K562 (cell line): Measurements from ENCODE around the gene EFNA5. TPM values are rescaled to one million over a fixed set of nuclear protein-coding genes. Genes with fewer than 3 reads are reported as not detected.

ENCODE experiments used
- ATAC-seq: fragments of 200-7000 bp; cut with Tn5 transposase; 3 replicates; pipeline ENCODE4 v1.9.1; 2020; ENCODE audit warnings: moderate library complexity
- BruUV-seq: library from RNA; stranded (reverse); fragments of 400-500 nt; replicated peaks from 2 replicates; lab custom pipeline; 2021; lab: Mats Ljungman, UMichigan
- CTCF ChIA-PET: fragments of 300-600 bp; formaldehyde crosslinking; extraction: SDS; loops from one replicate; lab custom pipeline; 2021; ENCODE audit warnings: low intra/inter-chr PET ratio; lab: Yijun Ruan, JAX
- POLR2A ChIA-PET: fragments of 300-600, 350-650 bp; sonication (Branson Sonifier 250); formaldehyde crosslinking; extraction: SDS; loops from one replicate; lab custom pipeline; 2021; ENCODE audit warnings: antibody characterized with exemption, inconsistent platforms; lab: Yijun Ruan, JAX
- DNase-seq, 4 experiments: peaks; one replicate each; pipeline versions ENCODE4 v3.0.0 to v3.0.0-alpha.2; 2011 to 2018; ENCODE audit warnings: low spot score in 3 of 4, mixed read lengths in 3 of 4; ENCODE audit errors: extremely low read depth in 1 of 4
- FAIRE-seq: peaks from 2 replicates; lab custom pipeline; 2011; peaks lifted over from hg19 to GRCh38; lab: Jason Lieb, UNC
- H2AFZ ChIP-seq: 2 replicates; pipeline ENCODE4 v1.6.0; 2011; ENCODE audit warnings: low read depth, low read length, control low read depth, inconsistent platforms
- H3K27ac ChIP-seq: fragments of 200-600 bp; 3 replicates; pipeline ENCODE4 v1.8.0; 2011; ENCODE audit warnings: low read depth, mild to moderate bottlenecking, control low read depth, inconsistent platforms, low read length, moderate library complexity, mixed read lengths; ENCODE audit errors: extremely low read depth
- H3K27me3 ChIP-seq, 2 experiments: fragments of 300-600 bp in 1 of 2; 2 replicates in 1 of 2; 3 replicates in 1 of 2; pipeline versions ENCODE4 v1.6.0 to v1.8.0; 2011; ENCODE audit warnings: inconsistent platforms in 2 of 2, low read length in 2 of 2, mild to moderate bottlenecking in 1 of 2, mixed read lengths in 1 of 2, moderate library complexity in 1 of 2; ENCODE audit not compliant: control insufficient read depth in 2 of 2, insufficient read depth in 2 of 2
- H3K36me3 ChIP-seq: fragments of 300-600 bp; 3 replicates; pipeline ENCODE4 v1.8.0; 2011; ENCODE audit warnings: mild to moderate bottlenecking, low read length, inconsistent platforms; ENCODE audit not compliant: control insufficient read depth, insufficient read depth
- H3K4me1 ChIP-seq, 2 experiments: fragments of 200-600 bp in 1 of 2; replicated peaks in 1 of 2; 2 replicates in 1 of 2; 3 replicates in 1 of 2; pipeline versions ENCODE4 v1.5.1 to v1.8.0; 2011; ENCODE audit warnings: inconsistent platforms in 2 of 2, low read length in 2 of 2, mild to moderate bottlenecking in 1 of 2, mixed read lengths in 1 of 2, moderate library complexity in 1 of 2; ENCODE audit not compliant: control insufficient read depth in 2 of 2, insufficient read depth in 2 of 2
- H3K4me2 ChIP-seq: 2 replicates; pipeline ENCODE4 v1.6.1; 2011; ENCODE audit warnings: low read length, control low read depth, inconsistent platforms, mixed read lengths; ENCODE audit not compliant: insufficient read depth
- H3K4me3 ChIP-seq: fragments of 200-600 bp; sonication (generic), shearing (Covaris generic); 2 replicates; pipeline ENCODE4 v1.5.1; 2016; ENCODE audit warnings: control low read depth, inconsistent platforms
- H3K79me2 ChIP-seq: fragments of 200-600 bp; 3 replicates; pipeline ENCODE4 v1.8.0; 2011; ENCODE audit warnings: low read length, inconsistent platforms; ENCODE audit not compliant: control insufficient read depth, insufficient read depth
- H3K9ac ChIP-seq, 2 experiments: 2 replicates each; pipeline versions ENCODE4 v1.6.0 to v1.6.1; 2011; ENCODE audit warnings: low read depth in 2 of 2, low read length in 2 of 2, control low read depth in 1 of 2, inconsistent platforms in 1 of 2, mild to moderate bottlenecking in 1 of 2, mixed read lengths in 1 of 2; ENCODE audit not compliant: insufficient read depth in 1 of 2
- H3K9me1 ChIP-seq: one replicate; pipeline ENCODE4 v1.6.0; 2011; ENCODE audit warnings: inconsistent platforms, mild to moderate bottlenecking, low read length, moderate library complexity; ENCODE audit not compliant: control insufficient read depth, insufficient read depth
- H3K9me3 ChIP-seq: replicated peaks from 2 replicates; pipeline ENCODE4 v1.5.1; 2011; ENCODE audit warnings: low read depth, low read length, inconsistent platforms; ENCODE audit not compliant: control insufficient read depth, insufficient read depth
- H4K20me1 ChIP-seq: replicated peaks from 2 replicates; pipeline ENCODE4 v1.6.1; 2011; ENCODE audit warnings: low read length, inconsistent platforms, mixed read lengths; ENCODE audit not compliant: control insufficient read depth, insufficient read depth
- SIN3A ChIP-seq, 2 experiments: fragments of 150-350 bp in 1 of 2; IDR thresholded peaks; 2 replicates each; pipeline ENCODE4 v1.6.1; 2011 to 2016; ENCODE audit warnings: borderline replicate concordance in 2 of 2, low read depth in 2 of 2, low read length in 2 of 2, mild to moderate bottlenecking in 2 of 2, moderate library complexity in 2 of 2; ENCODE audit not compliant: control insufficient read depth in 1 of 2
- U2AF2 ChIP-seq: fragments of 200-400 bp; formaldehyde crosslinking; optimal IDR thresholded peaks from 2 replicates; pipeline ENCODE3; 2017; ENCODE audit warnings: low read depth, mild to moderate bottlenecking, low read length
- XRCC3 ChIP-seq: fragments of 450-650 bp; IDR thresholded peaks from 2 replicates; pipeline ENCODE4 v1.6.1; 2017; ENCODE audit warnings: mild to moderate bottlenecking, moderate library complexity
- WGBS: fragments of 100-300 bp; shearing (Covaris generic); methylation state at CpG from one replicate; pipeline ENCODE4 v1.1.6; 2016; ENCODE audit warnings: low coverage, mixed read lengths; ENCODE audit not compliant: insufficient coverage; ENCODE audit errors: missing lambda C conversion rate; 5-methylcytosine and 5-hydroxymethylcytosine counted together
- in situ Hi-C: fragments of 300-500 bp; cut with MboI; formaldehyde crosslinking; loops from 4 replicates; pipeline ENCODE4 v1.15.0; 2018; ENCODE audit warnings: inconsistent platforms, mixed read lengths
- intact Hi-C: fragments of 100-400 bp; cut with micrococcal nuclease; formaldehyde crosslinking; loops from 2 replicates; pipeline ENCODE4 v1.14.2; 2022
- polyA plus RNA-seq, 8 experiments: library from polyadenylated mRNA; depleted of rRNA in 4 of 8; stranded (reverse) in 5 of 8; unstranded in 3 of 8; fragments of >200 nt; fragmentation: Nextera tagmentation in 2 of 8; fragmentation: Illumina TruSeq in 1 of 8; extraction: Ambion mirVana in 2 of 8; extraction: Trizol in 1 of 8; gene quantifications; 2 replicates each; pipeline versions ENCODE4 v1.2.1 to v1.2.3, GENCODE V29; 2011 to 2014; ENCODE audit warnings: inconsistent platforms in 1 of 8, missing spikeins in 1 of 8
- total RNA-seq, 7 experiments: library from RNA; depleted of rRNA in 6 of 7; stranded (reverse); fragments of >200 nt in 6 of 7; fragmentation: Illumina TruSeq in 2 of 7; extraction: Trizol in 2 of 7; gene quantifications; 2 replicates each; pipeline versions ENCODE4 v1.2.1 to v1.2.3, GENCODE V29; 2011 to 2021; ENCODE audit warnings: low replicate concordance in 1 of 7

The EFNA5 gene
- total and polyA plus RNA-seq, 9 of the 15 experiments (the other 6 are each of a cell fraction or from before 2014, with no cell fraction given), result 0.20 TPM; not detected in 8

DNA sequence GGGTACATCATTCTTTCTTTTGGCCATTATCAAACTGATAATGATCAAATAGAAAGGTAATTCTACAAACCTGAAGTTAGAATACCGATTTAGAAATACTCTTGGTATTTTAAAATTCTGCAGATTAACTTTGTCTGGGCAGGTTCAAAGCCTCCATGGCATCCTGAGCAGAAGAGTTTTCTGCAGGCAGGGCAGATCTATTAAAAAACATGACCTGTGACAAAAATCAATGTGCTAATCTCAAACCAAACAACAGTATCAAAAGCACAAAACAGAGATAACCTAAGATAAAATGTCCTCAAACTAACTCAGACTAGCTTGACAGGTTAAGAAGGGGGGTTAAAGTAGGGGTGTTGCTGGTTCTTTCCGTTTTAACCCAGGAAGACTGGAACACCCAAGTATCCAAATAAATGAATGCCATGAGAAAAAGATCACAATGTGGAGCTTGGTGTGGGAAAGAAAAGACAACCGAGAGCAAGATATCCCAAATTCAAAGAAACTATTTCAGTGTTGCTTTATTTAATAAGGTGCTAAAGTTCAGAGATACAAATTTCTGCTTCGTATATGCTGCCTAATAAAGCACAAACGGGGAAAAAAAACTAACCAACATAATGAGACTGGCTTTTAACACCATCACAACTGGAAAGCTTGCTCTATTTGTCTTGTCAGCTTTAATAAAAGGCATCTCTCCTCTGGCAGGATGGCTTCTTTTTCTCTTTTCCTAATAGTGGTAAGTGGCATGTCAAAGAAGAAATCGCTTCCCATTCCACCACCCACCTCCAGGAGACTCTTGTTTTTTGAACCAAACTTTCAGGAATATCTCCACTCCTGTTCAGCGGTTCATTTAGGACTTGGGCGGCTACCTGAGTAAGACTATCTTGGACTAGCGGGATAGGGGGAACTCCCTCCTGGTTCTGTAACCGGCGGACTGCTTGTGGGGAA is 2.3 kb downstream of the EFNA5 start:
- Histone ChIP-seq H3K79me2 (no peaks in the 10 kb centered on the region), H3K27ac (no peak overlapping the region), H3K9me1 (no peaks in the 10 kb centered on the region), H4K20me1 (no peaks in the 10 kb centered on the region), H3K4me3 (no peak overlapping the region), H3K9ac (no peak overlapping the region), H3K9me3 (no peaks in the 10 kb centered on the region), H3K4me2 (no peak overlapping the region), H3K4me1 (peaks cover 0 to 10% of the 10 kb centered on the region in 2 experiments; a peak in 2 of 5 replicates), H2AFZ (no peak overlapping the region), H3K27me3 (no peaks in the 10 kb centered on the region; a peak in 1 of 5 replicates), H3K36me3 (no peaks in the 10 kb centered on the region)
- BruUV-seq, result no TSS peak
- TF ChIP-seq SIN3A (IDR thresholded peaks at IDR 0.05; ENCODE audit: borderline replicate concordance in 2 of 2, control insufficient read depth in 1 of 2, low read depth in 2 of 2, low read length in 2 of 2) (no peak), U2AF2 (no peak), XRCC3 (no peak)
- in situ Hi-C loops, result no loop called here
- CTCF ChIA-PET, result no interaction called here
- intact Hi-C loops, result no loop called here
- ATAC-seq (no peak), FAIRE-seq (no peak), DNase-seq (no peak)
- 4% methylated on average over 11 of the region's 11 CpGs for WGBS
- POLR2A ChIA-PET, result no interaction called here
